NCI-H1694 treated with DMSO at 0.1 percent for 48 hours (cell line): ENCODE measurements around the gene PCNA.

Source experiments
- DNase-seq: peaks from one replicate; lab custom pipeline; 2025; lab: John Stamatoyannopoulos, UW

Gene PCNA

DNA sequence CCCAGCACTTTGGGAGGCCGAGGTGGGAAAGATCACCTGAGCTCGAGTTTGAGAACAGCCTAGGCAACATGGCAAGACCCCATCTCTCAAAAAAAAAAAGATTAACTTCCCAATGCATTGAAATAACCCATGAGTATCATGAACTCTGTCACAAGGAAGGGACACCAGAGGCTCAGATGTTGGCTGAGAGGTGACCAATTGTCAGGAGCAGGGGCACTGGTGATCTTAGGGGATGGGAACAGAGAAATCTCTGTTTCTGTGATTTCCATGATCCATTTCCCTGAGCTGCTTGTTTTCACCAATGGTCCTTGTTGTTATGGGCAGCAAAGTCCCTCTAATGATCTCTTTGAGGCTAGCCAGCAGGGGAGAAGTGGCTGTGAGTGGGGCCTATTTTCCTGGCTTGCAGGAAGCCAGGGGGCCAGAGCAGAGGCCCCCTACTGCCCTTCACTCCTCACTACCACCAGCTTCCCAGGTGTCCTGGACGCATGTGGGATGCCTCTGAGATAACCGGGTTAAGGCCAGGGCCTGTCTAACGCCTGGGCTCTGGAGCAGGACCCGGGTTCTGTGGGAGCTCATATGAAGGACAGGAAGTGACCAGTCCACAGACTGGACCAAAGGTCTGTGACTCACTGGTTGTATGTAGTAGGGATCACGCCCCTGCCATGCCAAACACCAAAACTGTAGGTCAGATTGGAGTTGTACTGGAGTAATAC is 54.4 kb downstream of the PCNA start:
- DNase-seq, result no peak
